Large intestine (tissue), 3 donors: ENCODE results near the gene KRTAP5-5. TPM values are rescaled to one million over a fixed set of nuclear protein-coding genes. Genes with fewer than 3 reads are reported as not detected.
A peak's percentile ranks its signal among the peaks of the same experiment; 100 is the strongest.
"Not testable (repeated sequence)": the region's sequence is repeated elsewhere in the genome, so short reads cannot be mapped to it uniquely, and the experiment has no call there.

Experiments
- DNase-seq, 2 donors: peaks; one replicate each; pipeline versions ENCODE4 v3.0.0 to v3.0.0-alpha.2; 2013
- H3K27ac ChIP-seq: one replicate; pipeline ENCODE4 v1.5.1; 2013; ENCODE audit warnings: low read length
- H3K27me3 ChIP-seq: 2 replicates; pipeline ENCODE4 v1.6.1; 2013; ENCODE audit warnings: low read length; ENCODE audit not compliant: control insufficient read depth, insufficient read depth
- H3K36me3 ChIP-seq: 2 replicates; pipeline ENCODE4 v1.6.1; 2013; ENCODE audit warnings: low read length; ENCODE audit not compliant: control insufficient read depth, insufficient read depth
- H3K4me1 ChIP-seq: one replicate; pipeline ENCODE4 v1.6.1; 2013; ENCODE audit warnings: low read length; ENCODE audit not compliant: control insufficient read depth, insufficient read depth
- H3K4me3 ChIP-seq: one replicate; pipeline ENCODE4 v1.5.1; 2013; ENCODE audit warnings: low read length
- H3K9me3 ChIP-seq: one replicate; pipeline ENCODE4 v1.6.1; 2013; ENCODE audit warnings: mild to moderate bottlenecking, low read depth, low read length, moderate library complexity; ENCODE audit not compliant: control insufficient read depth
- WGBS: methylation state at CpG from one replicate; pipeline ENCODE4 v1.1.5; 2013; ENCODE audit warnings: low lambda C conversion rate; ENCODE audit not compliant: insufficient coverage; 5-methylcytosine and 5-hydroxymethylcytosine counted together
- polyA plus RNA-seq: library from polyadenylated mRNA; unstranded; fragments of 120-200 nt; gene quantifications from one replicate; pipeline ENCODE4 v1.2.1, GENCODE V29; 2013

Gene KRTAP5-5
- polyA plus RNA-seq, 1 donor, result 0.18 TPM

DNA sequence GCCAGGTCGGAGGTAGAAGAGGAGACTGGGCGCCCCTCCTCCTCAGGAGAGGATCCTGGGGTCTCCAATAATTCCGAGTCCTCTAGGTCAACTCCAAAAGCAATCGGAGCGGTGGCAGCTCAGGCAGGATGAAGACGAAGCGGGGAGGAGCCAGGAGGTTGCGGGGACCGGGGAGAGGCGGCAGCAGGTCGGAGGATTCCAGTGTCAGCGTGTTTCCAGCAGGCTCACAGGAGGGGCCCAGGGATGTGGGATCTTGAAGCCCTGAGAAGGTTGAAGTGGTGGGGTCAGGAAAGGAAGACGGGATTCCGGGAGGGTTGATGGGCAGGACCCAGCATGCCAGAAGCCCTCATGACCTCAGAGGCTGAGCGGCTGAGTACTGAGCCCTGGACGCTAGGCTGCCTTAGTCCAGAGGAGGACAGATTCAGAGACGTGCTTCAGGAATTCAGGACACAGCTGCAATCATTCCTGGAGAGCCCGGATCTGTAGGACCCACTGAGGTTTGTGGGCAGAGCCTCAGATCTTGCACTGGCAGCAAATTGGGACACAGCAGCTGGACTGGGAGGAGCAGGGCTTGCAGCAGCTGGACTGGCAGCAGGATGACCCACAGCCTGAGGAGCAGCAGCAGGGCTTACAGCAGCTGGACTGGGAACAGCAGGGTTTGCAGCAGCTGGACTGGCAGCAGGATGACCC lies 22.3 kb upstream of the KRTAP5-5 start:
- not testable (repeated sequence) for H3K27ac ChIP-seq, H3K36me3 ChIP-seq, H3K9me3 ChIP-seq, H3K4me1 ChIP-seq, DNase-seq, H3K4me3 ChIP-seq
- no CpG with 5 or more reads among the region's 18 CpGs for WGBS
- H3K27me3 ChIP-seq, result peaks cover 17% of the 10 kb centered on the region

- WGBS, result no CpG with 5 or more reads among the region's 5 CpGs
- not testable (repeated sequence) for H3K36me3 ChIP-seq, DNase-seq, H3K4me3 ChIP-seq, H3K9me3 ChIP-seq, H3K4me1 ChIP-seq, H3K27ac ChIP-seq
- H3K27me3 ChIP-seq, result peaks cover 17% of the 10 kb centered on the region
Observed at GRCh38 chr11:1607901-1608300, 21.7 kb upstream of the KRTAP5-5 start.

GRCh38 chr11:1608363-1608762 lies 21.2 kb upstream of the KRTAP5-5 start, which contains the start of gene KRTAP5-3:
Gene KRTAP5-3 (minus strand): TSS chr11:1608463. CDS start chr11:1608385, 78 bp downstream.
- no peak for DNase-seq
- H3K4me1 ChIP-seq, result no peaks in the 10 kb centered on the region
- no CpG with 5 or more reads among the region's 4 CpGs for WGBS
- no peak within 1 kb of the TSS for H3K4me3 ChIP-seq
- no peaks in the 10 kb centered on the region for H3K36me3 ChIP-seq
- H3K27me3 ChIP-seq, result peaks cover 17% of the 10 kb centered on the region
- no peak within 1 kb of the TSS for H3K27ac ChIP-seq
- no peaks in the 10 kb centered on the region for H3K9me3 ChIP-seq

DNA sequence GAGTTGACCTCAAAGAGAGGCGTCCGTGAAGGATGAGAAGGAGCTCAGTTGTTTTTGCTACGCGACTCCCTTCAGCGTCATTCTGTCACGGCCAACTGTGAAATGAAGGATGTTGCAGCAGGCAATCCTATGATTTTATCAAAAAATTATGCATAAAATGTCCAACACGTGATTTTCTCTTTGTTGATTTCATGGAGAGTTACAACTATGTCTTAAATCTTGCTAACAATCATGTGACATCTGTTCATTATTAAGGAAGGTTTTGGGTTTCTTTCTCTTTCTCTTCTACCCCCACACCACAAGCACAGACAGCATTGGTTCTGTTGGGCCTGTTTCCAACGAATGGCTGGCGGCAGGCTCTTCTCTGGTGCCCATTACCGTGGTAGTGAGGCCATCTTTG lies 11.3 kb upstream of the KRTAP5-5 start:
- no peaks in the 10 kb centered on the region for H3K36me3 ChIP-seq
- no peak overlapping the region for H3K27ac ChIP-seq
- no peak overlapping the region for H3K4me3 ChIP-seq
- WGBS, result 94% methylated on average over 6 of the region's 10 CpGs
- no peak for DNase-seq
- peaks cover 5% of the 10 kb centered on the region for H3K4me1 ChIP-seq
- peaks cover 5% of the 10 kb centered on the region for H3K27me3 ChIP-seq
- H3K9me3 ChIP-seq, result no peaks in the 10 kb centered on the region

DNA sequence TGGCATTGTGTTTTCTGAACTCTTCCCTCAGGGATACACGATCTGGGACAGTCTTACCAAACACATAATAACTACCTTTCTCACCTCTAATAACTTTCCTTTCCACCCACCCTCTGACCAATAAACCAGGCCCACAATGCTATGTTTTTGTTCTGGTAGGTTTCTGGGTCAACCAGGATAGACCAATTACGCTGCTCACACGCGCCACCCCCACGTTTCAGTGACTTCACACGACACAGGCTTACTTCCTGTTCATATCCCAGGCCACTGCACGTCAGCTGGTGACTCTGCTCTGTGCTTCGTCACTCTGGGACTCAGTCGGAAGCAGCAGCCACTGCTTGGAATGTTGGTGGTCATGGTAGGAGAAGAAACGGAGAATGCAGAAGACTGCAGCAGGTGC lies 10.1 kb upstream of the KRTAP5-5 start:
- no peak for DNase-seq
- H3K4me1 ChIP-seq, result peaks cover 5% of the 10 kb centered on the region
- no peak overlapping the region for H3K4me3 ChIP-seq
- WGBS, result no CpG with 5 or more reads among the region's 10 CpGs
- no peaks in the 10 kb centered on the region for H3K36me3 ChIP-seq
- peaks cover 5% of the 10 kb centered on the region for H3K27me3 ChIP-seq
- no peak overlapping the region for H3K27ac ChIP-seq
- H3K9me3 ChIP-seq, result no peaks in the 10 kb centered on the region

- H3K36me3 ChIP-seq, result no peaks in the 10 kb centered on the region
- peak; percentile 45 to 77 for DNase-seq
- peaks cover 5% of the 10 kb centered on the region for H3K4me1 ChIP-seq
- H3K27me3 ChIP-seq, result no peaks in the 10 kb centered on the region
- H3K9me3 ChIP-seq, result no peaks in the 10 kb centered on the region
- no peak within 1 kb of the TSS for H3K27ac ChIP-seq
- no CpG with 5 or more reads among the region's 1 CpG for WGBS
- H3K4me3 ChIP-seq, result no peak within 1 kb of the TSS
Observed at GRCh38 chr11:1622086-1622485, 7.5 kb upstream of the KRTAP5-5 start, which contains the start of gene KRTAP5-4. Gene KRTAP5-4 (minus strand): TSS chr11:1622138. CDS start chr11:1622093, 45 bp downstream.

GRCh38 chr11:1623716-1624115 lies 5.9 kb upstream of the KRTAP5-5 start:
- peaks cover 3% of the 10 kb centered on the region for H3K27me3 ChIP-seq
- WGBS, result no CpG with 5 or more reads among the region's 9 CpGs
- DNase-seq, result no peak
- no peaks in the 10 kb centered on the region for H3K36me3 ChIP-seq
- no peak overlapping the region for H3K27ac ChIP-seq
- no peak overlapping the region for H3K4me3 ChIP-seq
- peaks cover 5% of the 10 kb centered on the region for H3K4me1 ChIP-seq
- H3K9me3 ChIP-seq, result no peaks in the 10 kb centered on the region

- 80% methylated on average over 2 of the region's 16 CpGs for WGBS
- peaks cover 5% of the 10 kb centered on the region for H3K4me1 ChIP-seq
- no peak for DNase-seq
- H3K9me3 ChIP-seq, result no peaks in the 10 kb centered on the region
- H3K27me3 ChIP-seq, result peaks cover 9% of the 10 kb centered on the region
- no peak overlapping the region for H3K4me3 ChIP-seq
- H3K36me3 ChIP-seq, result no peaks in the 10 kb centered on the region
- H3K27ac ChIP-seq, result no peak overlapping the region
Observed at GRCh38 chr11:1624621-1625020, 5.0 kb upstream of the KRTAP5-5 start.

GRCh38 chr11:1625541-1625940 lies 4.0 kb upstream of the KRTAP5-5 start:
- Histone ChIP-seq H3K27me3 (peaks cover 9% of the 10 kb centered on the region), H3K4me3 (no peak overlapping the region), H3K27ac (no peak overlapping the region), H3K4me1 (peaks cover 5% of the 10 kb centered on the region), H3K9me3 (no peaks in the 10 kb centered on the region), H3K36me3 (no peaks in the 10 kb centered on the region)
- WGBS, result 100% methylated on average over 1 of the region's 13 CpGs
- DNase-seq, result no peak

GRCh38 chr11:1628506-1629325 lies 859 bp upstream of the KRTAP5-5 start:
- Histone ChIP-seq H3K36me3 (no peaks in the 10 kb centered on the region), H3K9me3 (no peaks in the 10 kb centered on the region), H3K27ac (no peak overlapping the region), H3K4me3 (no peak overlapping the region), H3K4me1 (no peaks in the 10 kb centered on the region), H3K27me3 (peaks cover 22% of the 10 kb centered on the region)
- DNase-seq, result peak; percentile 30 to 31
- no CpG with 5 or more reads among the region's 35 CpGs for WGBS
